HuH-7 (cell line): ENCODE results near the gene CHI3L1.
A peak's percentile ranks its signal among the peaks of the same experiment; 100 is the strongest.

ENCODE experiments used
- DNase-seq: peaks from one replicate; pipeline ENCODE4 v3.0.0; 2011; ENCODE audit warnings: low spot score

The CHI3L1 gene

DNA sequence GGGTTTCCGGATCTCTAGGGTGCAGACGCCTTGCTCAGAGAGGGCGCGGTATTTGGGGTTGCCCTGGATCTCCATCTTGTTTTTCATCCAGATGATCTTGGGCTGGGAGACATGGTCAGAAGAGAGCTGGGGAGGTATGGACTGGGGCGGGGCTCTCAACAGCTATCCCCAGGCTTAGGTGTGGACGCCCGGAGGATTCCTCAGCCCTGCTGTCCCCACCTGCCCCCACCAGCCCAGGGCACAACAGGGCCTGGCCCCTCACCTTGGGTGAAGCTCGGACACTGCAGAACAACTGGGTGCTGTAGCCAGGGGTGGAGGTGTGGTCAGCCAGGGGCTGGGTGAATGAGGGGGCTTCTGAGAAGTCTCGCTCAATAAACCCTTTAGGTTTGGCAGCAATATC lies 17.5 kb downstream of the CHI3L1 start:
- no peak for DNase-seq

DNA sequence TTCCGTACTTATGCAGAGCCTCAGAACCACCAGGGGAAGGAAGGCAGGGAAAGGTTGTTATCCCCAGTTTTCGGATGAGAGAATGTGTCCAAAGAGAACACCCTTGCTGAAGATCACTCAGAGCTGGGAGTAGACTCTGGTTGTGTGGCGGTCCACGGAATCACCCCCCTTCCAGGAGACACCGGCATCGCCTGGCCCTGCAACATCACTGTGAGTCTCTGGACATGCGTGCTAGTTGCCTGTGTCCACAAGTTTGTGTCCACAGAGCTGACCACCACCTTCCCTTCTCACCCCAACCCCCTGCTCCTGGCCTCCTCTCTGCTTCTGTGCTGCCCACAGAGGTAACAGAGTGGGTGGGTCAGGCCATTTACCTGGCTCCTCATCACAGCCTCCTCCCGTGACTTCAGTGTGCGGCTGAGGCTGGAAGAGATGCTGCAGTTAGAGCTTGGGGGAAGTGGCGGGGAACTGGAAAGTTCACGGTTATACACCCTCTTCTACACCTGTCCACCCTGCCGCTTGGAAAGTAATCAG lies 18.2 kb downstream of the CHI3L1 start:
- no peak for DNase-seq

- DNase-seq, result no peak
These were observed 18.6 kb downstream of the CHI3L1 start for GRCh38 chr1:203167913-203168200.

DNA sequence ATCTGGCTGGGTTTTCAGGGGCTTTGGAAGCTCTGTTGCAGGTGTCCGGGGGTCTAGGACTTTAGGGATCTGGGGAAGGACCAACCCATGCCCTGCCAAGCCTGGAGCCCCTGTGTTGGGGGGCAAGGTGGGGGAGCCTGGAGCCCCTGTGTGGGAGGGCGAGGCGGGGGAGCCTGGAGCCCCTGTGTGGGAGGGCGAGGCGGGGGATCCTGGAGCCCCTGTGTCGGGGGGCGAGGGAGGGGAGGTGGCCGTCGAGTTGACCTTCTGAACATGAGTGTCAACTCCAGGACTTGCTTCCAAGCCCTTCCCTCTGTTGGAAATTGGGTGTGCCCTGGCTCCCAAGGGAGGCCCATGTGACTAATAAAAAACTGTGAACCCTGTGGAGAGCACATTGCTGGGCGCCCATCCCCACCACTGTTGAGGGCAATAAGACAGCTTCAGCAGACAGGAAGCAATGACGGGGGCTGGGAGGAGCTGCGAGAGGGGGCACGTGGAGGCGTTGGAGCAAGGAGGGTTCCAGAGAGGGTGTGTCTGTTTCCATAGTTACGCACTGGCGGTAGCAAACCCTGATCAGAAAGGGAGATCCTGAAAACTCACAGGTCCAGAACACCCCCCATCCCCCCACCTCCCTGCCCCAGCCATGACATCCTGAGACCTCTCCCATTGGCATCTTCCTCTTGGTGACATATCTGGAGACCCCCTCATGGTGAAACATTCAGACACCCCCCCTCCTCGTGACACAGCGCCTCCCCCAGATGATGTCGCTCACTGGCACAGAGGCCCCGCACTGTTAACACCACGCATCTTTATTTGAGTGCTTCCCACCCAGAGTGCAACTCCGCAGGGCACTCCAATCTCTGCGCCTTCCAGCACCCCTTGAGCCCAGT lies 19.2 kb downstream of the CHI3L1 start:
- DNase-seq, result no peak

- DNase-seq, result peak; percentile 81
These were observed 20.1 kb downstream of the CHI3L1 start for GRCh38 chr1:203166192-203166940.

DNA sequence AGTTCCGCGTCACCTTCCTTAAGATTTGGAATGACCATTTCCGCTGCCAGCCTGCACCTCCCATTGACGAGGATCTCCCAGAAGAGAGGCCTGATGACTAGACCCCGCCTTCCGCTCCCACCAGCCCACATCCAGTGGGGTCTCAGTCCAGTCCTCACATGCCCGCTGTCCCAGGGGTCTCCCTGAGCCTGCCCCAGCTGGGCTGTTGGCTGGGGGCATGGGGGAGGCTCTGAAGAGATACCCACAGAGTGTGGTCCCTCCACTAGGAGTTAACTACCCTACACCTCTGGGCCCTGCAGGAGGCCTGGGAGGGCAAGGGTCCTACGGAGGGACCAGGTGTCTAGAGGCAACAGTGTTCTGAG lies 20.7 kb downstream of the CHI3L1 start:
- no peak for DNase-seq

DNA sequence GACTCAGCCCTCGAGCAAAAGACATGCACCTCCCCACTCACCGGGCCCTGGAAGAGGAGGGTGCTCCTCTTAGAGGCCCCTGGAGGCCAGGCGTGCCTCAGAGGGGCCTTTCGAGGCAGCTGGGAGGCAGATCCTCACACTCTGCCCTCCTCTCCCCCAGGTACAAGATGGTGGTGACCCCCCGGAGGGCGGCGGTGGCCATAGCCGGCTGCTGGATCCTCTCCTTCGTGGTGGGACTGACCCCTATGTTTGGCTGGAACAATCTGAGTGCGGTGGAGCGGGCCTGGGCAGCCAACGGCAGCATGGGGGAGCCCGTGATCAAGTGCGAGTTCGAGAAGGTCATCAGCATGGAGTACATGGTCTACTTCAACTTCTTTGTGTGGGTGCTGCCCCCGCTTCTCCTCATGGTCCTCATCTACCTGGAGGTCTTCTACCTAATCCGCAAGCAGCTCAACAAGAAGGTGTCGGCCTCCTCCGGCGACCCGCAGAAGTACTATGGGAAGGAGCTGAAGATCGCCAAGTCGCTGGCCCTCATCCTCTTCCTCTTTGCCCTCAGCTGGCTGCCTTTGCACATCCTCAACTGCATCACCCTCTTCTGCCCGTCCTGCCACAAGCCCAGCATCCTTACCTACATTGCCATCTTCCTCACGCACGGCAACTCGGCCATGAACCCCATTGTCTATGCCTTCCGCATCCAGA lies 21.3 kb downstream of the CHI3L1 start:
- DNase-seq, result no peak

DNA sequence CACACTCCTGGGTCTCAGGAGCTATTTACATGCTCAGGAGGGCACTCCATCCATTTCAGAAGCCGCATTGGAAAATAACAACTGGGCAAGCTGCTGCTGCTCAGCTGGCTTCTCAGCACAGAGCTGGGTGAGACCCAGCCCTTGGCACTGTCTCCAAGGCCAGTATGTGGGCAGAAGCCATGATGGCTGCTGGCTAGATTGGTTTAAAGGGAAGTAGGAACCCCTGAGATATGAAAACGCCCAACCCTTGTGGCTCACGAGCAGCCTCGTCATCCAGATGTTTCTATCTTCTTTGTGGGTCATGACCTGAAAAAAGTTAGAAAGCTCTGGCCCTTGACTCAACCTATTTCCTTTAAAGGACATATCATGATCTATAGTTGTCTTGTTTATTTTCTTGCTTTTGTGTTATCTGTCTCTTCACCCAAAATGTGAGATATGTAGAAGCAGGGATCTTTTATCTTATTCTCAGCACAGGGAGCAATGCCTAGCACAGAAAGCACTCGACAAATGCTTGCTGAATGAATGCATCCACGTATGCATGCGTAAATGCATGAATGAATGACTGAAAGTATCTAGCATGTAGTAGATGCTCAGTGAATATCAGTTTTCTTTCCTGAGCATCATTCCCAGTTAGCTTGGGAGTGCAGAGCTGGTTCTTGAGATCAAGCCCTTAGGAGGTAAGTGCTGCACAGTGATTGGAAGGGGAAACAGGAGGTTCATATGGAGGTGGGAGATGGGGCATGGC lies 22.4 kb downstream of the CHI3L1 start:
- no peak for DNase-seq

DNA sequence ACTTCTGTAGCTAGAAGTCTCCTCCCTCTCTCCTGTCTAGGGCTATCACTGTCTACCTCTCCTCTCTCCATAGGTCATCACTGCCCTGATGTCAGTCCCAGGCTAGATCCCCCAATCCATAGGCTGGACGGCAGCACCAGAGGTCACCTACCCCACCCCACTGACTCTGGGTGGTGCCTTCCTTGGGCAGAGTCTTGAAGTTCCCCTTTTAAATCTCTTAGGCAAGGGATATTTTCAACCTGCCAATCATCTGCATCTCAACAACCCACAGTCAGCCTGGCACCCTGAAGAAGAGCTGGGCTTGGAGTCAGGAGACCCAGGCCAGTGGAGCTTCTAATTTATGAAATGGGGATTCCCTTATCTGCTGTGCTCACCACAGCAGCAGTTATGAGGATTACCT lies 24.1 kb downstream of the CHI3L1 start:
- no peak for DNase-seq

DNA sequence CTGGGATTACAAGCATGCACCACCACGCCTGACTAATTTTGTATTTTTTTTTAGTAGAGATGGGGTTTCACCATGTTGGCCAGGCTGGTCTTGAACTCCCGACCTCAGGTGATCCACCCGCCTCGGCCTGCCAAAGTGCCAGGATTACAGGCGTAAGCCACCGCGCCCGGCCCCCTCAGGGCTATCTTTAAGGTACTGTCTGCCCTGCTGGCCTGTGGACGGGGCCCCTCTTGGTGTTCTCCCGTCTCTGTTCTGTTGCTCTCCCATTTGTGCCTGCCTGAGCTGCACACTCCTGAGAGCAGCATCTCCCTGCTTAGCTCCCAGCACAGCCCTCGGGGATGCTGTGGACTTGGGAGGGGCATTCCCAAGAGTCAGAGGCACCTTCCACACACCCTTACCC lies 24.8 kb downstream of the CHI3L1 start:
- no peak for DNase-seq

DNA sequence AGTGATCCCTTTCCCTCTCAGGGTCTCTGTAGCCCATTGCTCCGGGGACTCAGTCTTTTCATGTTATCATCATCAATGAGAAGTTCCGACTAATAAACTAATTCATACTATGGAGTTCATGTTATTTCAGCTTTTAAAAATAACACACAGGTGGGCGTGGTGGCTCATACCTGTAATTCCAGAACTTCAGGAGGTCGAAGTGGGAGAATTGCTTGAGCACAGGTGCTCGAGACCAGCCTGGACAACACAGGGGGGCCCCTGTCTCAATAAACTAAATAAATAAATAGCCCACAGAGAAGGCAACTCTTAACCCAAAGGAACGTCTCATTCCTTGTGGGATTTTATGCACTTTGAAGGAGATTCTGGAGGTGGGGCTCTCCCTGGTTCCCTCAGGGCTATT lies 25.3 kb downstream of the CHI3L1 start:
- DNase-seq, result no peak

GRCh38 chr1:203159844-203160243 lies 26.7 kb downstream of the CHI3L1 start:
- no peak for DNase-seq

GRCh38 chr1:203158960-203159665 lies 27.4 kb downstream of the CHI3L1 start:
- DNase-seq, result no peak

- DNase-seq, result no peak
These were observed 28.1 kb downstream of the CHI3L1 start for GRCh38 chr1:203158423-203158822.

- no peak for DNase-seq
These were observed 30.2 kb downstream of the CHI3L1 start for GRCh38 chr1:203156280-203156679.

DNA sequence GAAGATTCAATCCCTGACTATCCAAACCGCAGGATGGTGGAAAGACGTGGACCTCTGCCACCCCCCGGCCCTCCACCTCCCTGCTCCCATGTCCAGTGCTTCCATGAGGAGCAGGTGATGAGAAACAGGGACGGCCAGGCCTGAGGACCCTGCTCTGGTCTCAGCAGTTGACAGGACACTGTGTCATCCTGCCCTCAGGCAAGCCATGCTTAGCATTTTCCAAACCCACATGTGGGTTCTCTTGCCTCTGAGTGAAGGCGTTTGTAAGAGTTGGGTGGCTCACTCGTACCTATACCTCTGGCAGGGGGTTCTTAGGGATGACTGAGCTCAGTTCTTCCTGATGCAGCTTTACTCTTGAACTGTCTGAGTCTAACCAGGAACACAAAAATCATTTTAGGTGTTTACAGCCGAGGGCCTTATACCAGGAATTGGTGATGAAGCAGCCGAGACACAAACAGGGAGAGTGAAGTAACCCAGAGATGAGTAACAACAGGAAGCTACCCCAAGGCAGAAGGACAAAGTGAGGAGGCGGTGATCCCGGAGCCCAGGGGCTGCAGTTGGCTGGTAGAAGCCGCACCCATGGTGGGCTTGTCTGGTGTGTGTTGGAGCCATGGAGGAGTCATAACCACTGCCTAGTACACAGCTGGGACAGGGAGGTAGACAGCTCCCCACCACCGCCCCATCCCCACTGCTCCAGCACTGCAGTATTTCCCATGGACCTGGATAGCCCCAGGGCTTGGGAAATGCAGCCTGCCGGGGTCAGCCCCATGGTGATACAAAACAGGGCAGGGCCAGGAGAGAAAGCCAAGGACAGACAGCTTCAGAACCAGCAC lies 32.3 kb downstream of the CHI3L1 start:
- DNase-seq, result no peak

DNA sequence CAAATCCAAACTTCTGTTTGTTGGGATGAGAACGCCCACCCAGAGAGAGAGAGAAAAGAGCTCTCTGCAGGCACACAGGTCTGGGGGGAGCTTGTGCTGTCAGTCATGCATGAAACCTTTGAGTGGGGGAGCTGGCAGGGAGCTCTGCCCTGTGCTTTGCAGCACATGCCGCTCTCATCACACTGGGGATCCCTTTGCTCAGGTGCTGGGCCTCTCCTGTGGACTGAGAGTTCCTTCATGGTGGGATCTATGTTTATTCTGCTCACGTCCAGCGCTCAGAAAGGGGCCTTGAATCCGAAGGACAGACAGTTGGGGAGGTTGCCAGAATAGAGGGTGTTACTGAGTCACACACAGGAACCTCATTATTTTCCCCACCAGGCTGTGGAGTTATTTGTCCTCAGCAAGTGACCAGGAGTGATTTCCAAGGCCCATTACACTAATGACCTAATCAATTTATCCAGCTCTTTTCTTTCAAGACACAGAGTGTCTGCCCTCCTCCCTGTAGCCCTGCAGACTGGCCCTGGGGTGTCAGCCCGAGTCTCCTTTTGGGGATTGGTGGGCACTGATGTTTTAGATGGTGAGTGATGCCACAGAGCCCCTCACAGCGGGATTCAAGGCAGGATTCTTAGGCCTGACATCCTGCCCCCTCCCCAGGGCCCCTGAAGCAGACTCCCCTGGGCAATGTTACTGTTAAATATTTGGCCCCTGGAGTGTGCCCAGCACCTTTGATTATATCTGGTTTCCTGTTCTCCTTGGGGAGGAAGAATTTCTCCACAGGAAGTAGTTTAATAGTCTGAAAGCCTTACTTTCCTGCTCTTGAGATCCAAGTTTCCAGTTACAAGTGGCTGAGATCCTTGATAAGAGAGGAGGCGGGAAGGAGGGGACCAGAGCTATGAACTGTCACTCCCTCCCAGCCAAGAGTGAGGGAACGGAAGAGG lies 33.2 kb downstream of the CHI3L1 start:
- DNase-seq, result no peak

GRCh38 chr1:203152158-203153034 lies 34.1 kb downstream of the CHI3L1 start:
- no peak for DNase-seq
